Measurements from ENCODE around the gene PIKFYVE.

PIKFYVE gene

GRCh38 chr2:208300847-208301618 is 35.0 kb downstream of the PIKFYVE start:
- no peak for ATAC-seq (replicated peaks)
- no peak overlapping the region for H3K27ac Mint-ChIP-seq
- no peaks in the 10 kb centered on the region for H3K9me3 Mint-ChIP-seq
- no peak overlapping the region for H3K4me3 Mint-ChIP-seq
- H3K27me3 Mint-ChIP-seq = no peaks in the 10 kb centered on the region
- peaks cover 71% of the 10 kb centered on the region for H3K36me3 Mint-ChIP-seq (ENCODE audit: insufficient read depth)
- DNase-seq = no peak
- peaks cover 5 to 8% of the 10 kb centered on the region in 2 donors for H3K4me1 Mint-ChIP-seq (ENCODE audit: low read depth in 2 of 2)

DNA sequence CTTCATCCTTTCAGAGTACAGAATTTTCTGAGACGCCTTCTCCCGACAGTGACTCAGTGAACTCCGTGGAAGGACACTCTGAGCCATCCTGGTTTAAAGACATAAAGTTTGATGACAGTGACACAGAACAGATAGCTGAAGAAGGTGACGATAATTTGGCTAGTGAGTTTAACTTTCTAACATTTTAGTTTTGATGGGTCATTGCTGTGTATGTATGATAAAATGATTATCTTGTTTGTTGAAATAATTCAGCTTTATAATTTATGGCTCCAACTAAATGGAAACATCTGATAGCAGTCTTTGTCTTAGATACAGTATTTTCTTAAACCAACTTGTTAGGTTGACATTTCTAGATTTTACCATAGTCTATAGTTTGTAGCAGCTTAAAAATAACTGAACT is 38.1 kb downstream of the PIKFYVE start:
- DNase-seq = no peak
- no peak for ATAC-seq (replicated peaks)
- Mint-ChIP-seq H3K27me3 (no peaks in the 10 kb centered on the region), H3K27ac (no peak overlapping the region), H3K9me3 (no peaks in the 10 kb centered on the region), H3K36me3 (ENCODE audit: insufficient read depth) (peaks cover 69% of the 10 kb centered on the region), H3K4me1 (ENCODE audit: low read depth in 2 of 2) (no peaks in the 10 kb centered on the region), H3K4me3 (no peak overlapping the region)

GRCh38 chr2:208304695-208305094 is 38.6 kb downstream of the PIKFYVE start:
- ATAC-seq (replicated peaks) (no peak), DNase-seq (no peak)
- no peak overlapping the region for H3K4me3 Mint-ChIP-seq
- H3K27me3 Mint-ChIP-seq = no peaks in the 10 kb centered on the region
- no peak overlapping the region for H3K27ac Mint-ChIP-seq
- no peaks in the 10 kb centered on the region for H3K9me3 Mint-ChIP-seq
- no peaks in the 10 kb centered on the region for H3K4me1 Mint-ChIP-seq (ENCODE audit: low read depth in 2 of 2)
- peaks cover 63% of the 10 kb centered on the region for H3K36me3 Mint-ChIP-seq (ENCODE audit: insufficient read depth)

- no peak for DNase-seq
- Mint-ChIP-seq H3K36me3 (ENCODE audit: insufficient read depth) (peaks cover 53% of the 10 kb centered on the region), H3K4me1 (ENCODE audit: low read depth in 2 of 2) (peaks cover 2% of the 10 kb centered on the region in 2 donors), H3K27me3 (no peaks in the 10 kb centered on the region), H3K4me3 (no peak overlapping the region), H3K27ac (no peak overlapping the region), H3K9me3 (no peaks in the 10 kb centered on the region)
- no peak for ATAC-seq (replicated peaks)
These were observed 40.2 kb downstream of the PIKFYVE start for GRCh38 chr2:208306291-208306690.

DNA sequence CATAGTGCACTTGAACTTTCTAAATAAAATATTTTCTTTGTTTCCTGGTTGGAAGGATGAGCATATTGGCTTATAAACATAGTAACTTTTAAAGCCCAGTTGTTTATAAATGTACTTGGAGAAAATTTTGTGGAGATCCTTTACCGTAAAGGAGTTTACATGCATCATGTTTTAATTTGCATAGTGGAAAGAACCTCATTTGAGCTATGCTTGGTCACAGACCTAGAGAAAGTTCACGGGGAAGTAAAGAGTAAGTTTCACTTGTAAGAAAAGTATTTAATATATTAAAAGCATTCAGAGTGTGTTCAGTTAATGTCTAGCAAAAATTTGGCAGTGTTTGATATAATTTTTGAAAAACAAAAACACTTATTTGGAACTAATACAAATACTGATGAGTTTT is 45.3 kb downstream of the PIKFYVE start:
- Mint-ChIP-seq H3K9me3 (no peaks in the 10 kb centered on the region), H3K27ac (peak overlapping the region; percentile 1 to 21), H3K4me1 (ENCODE audit: low read depth in 2 of 2) (peaks cover 2 to 8% of the 10 kb centered on the region in 2 donors), H3K4me3 (no peak overlapping the region), H3K36me3 (ENCODE audit: insufficient read depth) (peaks cover 37% of the 10 kb centered on the region), H3K27me3 (no peaks in the 10 kb centered on the region)
- DNase-seq = no peak
- ATAC-seq (replicated peaks) = peak; percentile 32

GRCh38 chr2:208311954-208312353 is 45.9 kb downstream of the PIKFYVE start:
- H3K27ac Mint-ChIP-seq = peak overlapping the region in 1 of 2 donors; percentile 48
- no peaks in the 10 kb centered on the region for H3K9me3 Mint-ChIP-seq
- H3K4me1 Mint-ChIP-seq (ENCODE audit: low read depth in 2 of 2) = peaks cover 2 to 8% of the 10 kb centered on the region in 2 donors
- no peak overlapping the region for H3K4me3 Mint-ChIP-seq
- H3K36me3 Mint-ChIP-seq (ENCODE audit: insufficient read depth) = peaks cover 41% of the 10 kb centered on the region
- DNase-seq = no peak
- no peak for ATAC-seq (replicated peaks)
- H3K27me3 Mint-ChIP-seq = no peaks in the 10 kb centered on the region

- no peaks in the 10 kb centered on the region for H3K27me3 Mint-ChIP-seq
- no peak for DNase-seq
These were observed 49.2 kb downstream of the PIKFYVE start for GRCh38 chr2:208315081-208315788.

GRCh38 chr2:208318127-208318526 is 52.1 kb downstream of the PIKFYVE start:
- DNase-seq = no peak
- no peak overlapping the region for H3K4me3 Mint-ChIP-seq
- H3K4me1 Mint-ChIP-seq (ENCODE audit: low read depth in 2 of 2) = peaks cover 0 to 1% of the 10 kb centered on the region in 2 donors
- H3K27me3 Mint-ChIP-seq = no peaks in the 10 kb centered on the region
- peaks cover 73% of the 10 kb centered on the region for H3K36me3 Mint-ChIP-seq (ENCODE audit: insufficient read depth)
- no peak for ATAC-seq (replicated peaks)
- H3K9me3 Mint-ChIP-seq = no peaks in the 10 kb centered on the region
- H3K27ac Mint-ChIP-seq = peak overlapping the region in 1 of 2 donors; percentile 16

More at GRCh38 chr2:208315081-208315788, 49.2 kb downstream of the PIKFYVE start:
- no peaks in the 10 kb centered on the region for H3K9me3 Mint-ChIP-seq
- no peak overlapping the region for H3K27ac Mint-ChIP-seq
- peaks cover 60% of the 10 kb centered on the region for H3K36me3 Mint-ChIP-seq (ENCODE audit: insufficient read depth)
- peaks cover 2 to 8% of the 10 kb centered on the region in 2 donors for H3K4me1 Mint-ChIP-seq (ENCODE audit: low read depth in 2 of 2)
- no peak overlapping the region for H3K4me3 Mint-ChIP-seq
- ATAC-seq (replicated peaks) = no peak

- H3K36me3 Mint-ChIP-seq (ENCODE audit: insufficient read depth) = peaks cover 72% of the 10 kb centered on the region
- H3K9me3 Mint-ChIP-seq = no peaks in the 10 kb centered on the region
- H3K27ac Mint-ChIP-seq = peak overlapping the region in 1 of 2 donors; percentile 59
- peaks cover 0 to 1% of the 10 kb centered on the region in 2 donors for H3K4me1 Mint-ChIP-seq (ENCODE audit: low read depth in 2 of 2)
- no peaks in the 10 kb centered on the region for H3K27me3 Mint-ChIP-seq
- ATAC-seq (replicated peaks) (no peak), DNase-seq (no peak)
- no peak overlapping the region for H3K4me3 Mint-ChIP-seq
These were observed 53.3 kb downstream of the PIKFYVE start for GRCh38 chr2:208319391-208319790.

DNA sequence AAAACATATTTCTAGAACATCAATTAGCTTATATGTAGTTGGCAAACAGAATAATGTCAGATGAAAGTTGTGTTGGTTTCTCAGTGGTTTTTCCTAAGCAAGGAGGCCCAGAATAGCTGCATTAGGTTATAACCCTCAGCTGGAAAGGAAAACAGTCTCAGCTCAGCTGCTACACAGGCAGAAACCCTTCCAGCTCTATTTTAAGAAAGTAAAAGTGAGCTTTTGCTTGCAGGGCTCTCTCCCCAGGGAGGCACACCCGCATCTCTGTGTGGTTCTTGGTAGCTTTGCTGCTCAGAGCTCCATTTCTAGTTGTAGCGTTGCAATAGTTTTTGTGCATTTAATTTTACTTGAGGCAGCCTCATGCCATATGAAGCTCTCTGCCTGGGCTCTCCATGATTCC is 54.6 kb downstream of the PIKFYVE start:
- Mint-ChIP-seq H3K4me3 (no peak overlapping the region), H3K9me3 (no peaks in the 10 kb centered on the region), H3K27me3 (no peaks in the 10 kb centered on the region), H3K27ac (peak overlapping the region in 1 of 2 donors; percentile 72), H3K36me3 (ENCODE audit: insufficient read depth) (peaks cover 72% of the 10 kb centered on the region), H3K4me1 (ENCODE audit: low read depth in 2 of 2) (peaks cover 0 to 1% of the 10 kb centered on the region in 2 donors)
- DNase-seq (no peak), ATAC-seq (replicated peaks) (no peak)

- no peak for DNase-seq
- no peaks in the 10 kb centered on the region for H3K9me3 Mint-ChIP-seq
- ATAC-seq (replicated peaks) = no peak
- H3K27ac Mint-ChIP-seq = peak overlapping the region in 1 of 2 donors; percentile 44
- H3K4me3 Mint-ChIP-seq = no peak overlapping the region
- H3K27me3 Mint-ChIP-seq = no peaks in the 10 kb centered on the region
- peaks cover 77% of the 10 kb centered on the region for H3K36me3 Mint-ChIP-seq (ENCODE audit: insufficient read depth)
- peaks cover 4 to 5% of the 10 kb centered on the region in 2 donors for H3K4me1 Mint-ChIP-seq (ENCODE audit: low read depth in 2 of 2)
These were observed 60.0 kb downstream of the PIKFYVE start for GRCh38 chr2:208326016-208326415.

- Mint-ChIP-seq H3K27ac (no peak overlapping the region), H3K9me3 (no peaks in the 10 kb centered on the region), H3K27me3 (no peaks in the 10 kb centered on the region), H3K4me1 (ENCODE audit: low read depth in 2 of 2) (peaks cover 2 to 8% of the 10 kb centered on the region in 2 donors), H3K4me3 (no peak overlapping the region), H3K36me3 (ENCODE audit: insufficient read depth) (peaks cover 67% of the 10 kb centered on the region)
- ATAC-seq (replicated peaks) (no peak), DNase-seq (no peak)
These were observed 63.4 kb downstream of the PIKFYVE start for GRCh38 chr2:208329485-208329884.

DNA sequence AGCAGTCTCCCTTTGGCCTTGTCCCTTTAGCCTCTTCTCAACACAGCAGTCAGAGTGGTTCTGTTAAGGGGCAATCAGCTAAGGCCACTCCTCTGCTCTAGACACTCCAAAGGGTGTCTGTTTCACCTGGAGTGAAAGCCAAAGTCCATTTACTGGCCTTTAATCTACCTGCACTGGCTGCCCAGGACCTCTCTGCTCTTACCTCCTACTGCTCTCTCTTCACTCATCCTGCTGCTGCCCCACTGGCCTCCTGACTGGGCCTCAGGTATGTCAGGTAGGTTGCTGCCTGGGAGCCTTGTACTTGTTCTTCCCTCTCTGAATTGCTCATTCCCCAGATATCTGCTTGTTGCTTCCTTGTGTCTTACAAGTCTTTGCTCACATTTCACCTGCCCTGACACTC is 68.2 kb downstream of the PIKFYVE start:
- Mint-ChIP-seq H3K36me3 (ENCODE audit: insufficient read depth) (peaks cover 68% of the 10 kb centered on the region), H3K4me1 (ENCODE audit: low read depth in 2 of 2) (peaks cover 0 to 5% of the 10 kb centered on the region in 2 donors), H3K27ac (peak overlapping the region; percentile 2 to 69), H3K4me3 (no peak overlapping the region), H3K9me3 (no peaks in the 10 kb centered on the region), H3K27me3 (no peaks in the 10 kb centered on the region)
- DNase-seq = no peak
- no peak for ATAC-seq (replicated peaks)

GRCh38 chr2:208346756-208347155 is 80.7 kb downstream of the PIKFYVE start:
- H3K4me3 Mint-ChIP-seq = no peak overlapping the region
- peaks cover 86% of the 10 kb centered on the region for H3K36me3 Mint-ChIP-seq (ENCODE audit: insufficient read depth)
- ATAC-seq (replicated peaks) = no peak
- H3K4me1 Mint-ChIP-seq (ENCODE audit: low read depth in 2 of 2) = peaks cover 0 to 8% of the 10 kb centered on the region in 2 donors
- no peaks in the 10 kb centered on the region for H3K27me3 Mint-ChIP-seq
- no peak for DNase-seq
- peak overlapping the region in 1 of 2 donors; percentile 49 for H3K27ac Mint-ChIP-seq
- no peaks in the 10 kb centered on the region for H3K9me3 Mint-ChIP-seq

Measured in effector memory CD8-positive, alpha-beta T cell (primary cell).